A673 (cell line): ENCODE data around the gene ARHGDIB. TPM values are rescaled to one million over a fixed set of nuclear protein-coding genes. Genes with fewer than 3 reads are reported as not detected.
A peak's percentile ranks its signal among the peaks of the same experiment; 100 is the strongest.

Source experiments
- BruUV-seq: library from RNA; stranded (reverse); fragments of 400-500 nt; replicated peaks from 2 replicates; lab custom pipeline; 2021; lab: Mats Ljungman, UMichigan
- CTCF ChIA-PET: fragments of 300-600 bp; sonication (Branson Sonifier 250); formaldehyde crosslinking; loops from one replicate; lab custom pipeline; 2022; ENCODE audit warnings: antibody characterized with exemption; lab: Charles Lee
- POLR2A ChIA-PET: fragments of 300-600 bp; sonication (Branson Sonifier 250); formaldehyde crosslinking; loops from one replicate; lab custom pipeline; 2022; ENCODE audit warnings: antibody characterized with exemption; ENCODE audit not compliant: low non-redundant PET; lab: Charles Lee
- DNase-seq: peaks from one replicate; pipeline ENCODE4 v3.0.0-alpha.2; 2015; ENCODE audit warnings: low spot score
- H3K27ac ChIP-seq: fragments of 200-600 bp; sonication (generic); 2 replicates; pipeline ENCODE4 v1.5.1; 2016; ENCODE audit warnings: mixed run types, low read depth, mild to moderate bottlenecking, mixed read lengths, antibody characterized with exemption, low read length; ENCODE audit not compliant: poor library complexity, severe bottlenecking
- H3K27me3 ChIP-seq: fragments of 200-600 bp; sonication (generic); replicated peaks from 2 replicates; pipeline ENCODE4 v1.6.1; 2017; ENCODE audit warnings: mixed run types, low read depth, mild to moderate bottlenecking, mixed read lengths, antibody characterized with exemption, low read length; ENCODE audit not compliant: insufficient read depth, poor library complexity
- H3K36me3 ChIP-seq: fragments of 200-600 bp; sonication (generic); 2 replicates; pipeline ENCODE4 v1.6.1; 2016; ENCODE audit warnings: mixed run types, mild to moderate bottlenecking, mixed read lengths, antibody characterized with exemption, low read length; ENCODE audit not compliant: insufficient read depth, poor library complexity, severe bottlenecking
- H3K4me1 ChIP-seq: fragments of 200-600 bp; sonication (generic); 2 replicates; pipeline ENCODE4 v1.6.1; 2017; ENCODE audit warnings: mixed run types, mild to moderate bottlenecking, mixed read lengths, antibody characterized with exemption, low read length; ENCODE audit not compliant: insufficient read depth, poor library complexity, severe bottlenecking
- H3K4me3 ChIP-seq: fragments of 200-600 bp; sonication (generic); 2 replicates; pipeline ENCODE4 v1.5.1; 2016; ENCODE audit warnings: low read depth, mixed run types, mild to moderate bottlenecking, mixed read lengths, low read length; ENCODE audit not compliant: poor library complexity, severe bottlenecking
- H3K9me3 ChIP-seq: fragments of 200-600 bp; sonication (generic); 2 replicates; pipeline ENCODE4 v1.6.1; 2016; ENCODE audit warnings: mixed run types, low read depth, mild to moderate bottlenecking, mixed read lengths, antibody characterized with exemption, low read length; ENCODE audit not compliant: poor library complexity, severe bottlenecking
- CTCF ChIP-seq: fragments of 300-800, 200-600 bp; sonication (generic); conservative IDR thresholded peaks from 2 replicates; pipeline ENCODE4 v1.5.1; 2017; ENCODE audit warnings: low read depth, mild to moderate bottlenecking, antibody characterized with exemption, low read length, moderate library complexity, mixed read lengths
- EZH2 ChIP-seq: fragments of 200-600 bp; sonication (generic); IDR thresholded peaks from 2 replicates; pipeline ENCODE4 v1.6.1; 2017; ENCODE audit warnings: borderline replicate concordance, low read depth, mild to moderate bottlenecking, mixed read lengths, antibody characterized with exemption, low read length; ENCODE audit not compliant: poor library complexity, severe bottlenecking
- intact Hi-C: fragments of 100-400 bp; cut with micrococcal nuclease; formaldehyde crosslinking; loops from one replicate; pipeline ENCODE4 v1.10.0; 2022; ENCODE audit not compliant: unreplicated experiment
- total RNA-seq: library from RNA; stranded (reverse); gene quantifications from 2 replicates; pipeline ENCODE4 v1.2.3, GENCODE V29; 2021

Gene ARHGDIB
- total RNA-seq, 1 experiment from 2014 or later: 122 TPM

- Histone ChIP-seq H3K4me1 (peaks cover 17% of the 10 kb centered on the region), H3K4me3 (no peak overlapping the region), H3K9me3 (no peaks in the 10 kb centered on the region), H3K27me3 (no peaks in the 10 kb centered on the region), H3K36me3 (peaks cover 12% of the 10 kb centered on the region), H3K27ac (no peak overlapping the region)
- DNase-seq: no peak
- intact Hi-C loops: no loop called here
- ChIA-PET CTCF (no interaction called here), POLR2A (no interaction called here)
- no TSS peak for BruUV-seq
- TF ChIP-seq CTCF: no peak
Observed at GRCh38 chr12:14946861-14947260, 14.5 kb downstream of the ARHGDIB start.

- H3K9me3 ChIP-seq: no peaks in the 10 kb centered on the region
- TF ChIP-seq EZH2: no peak
- TF ChIP-seq CTCF: no peak
- ChIA-PET CTCF (no interaction called here), POLR2A (no interaction called here)
- H3K27ac ChIP-seq: no peak overlapping the region
- H3K27me3 ChIP-seq: no peaks in the 10 kb centered on the region
- intact Hi-C loops: no loop called here
- no peak for DNase-seq
- H3K4me1 ChIP-seq: peaks cover 17% of the 10 kb centered on the region
- BruUV-seq: no TSS peak
- no peak overlapping the region for H3K4me3 ChIP-seq
- H3K36me3 ChIP-seq: peaks cover 12% of the 10 kb centered on the region
Observed at GRCh38 chr12:14946162-14946561, 15.2 kb downstream of the ARHGDIB start.

DNA sequence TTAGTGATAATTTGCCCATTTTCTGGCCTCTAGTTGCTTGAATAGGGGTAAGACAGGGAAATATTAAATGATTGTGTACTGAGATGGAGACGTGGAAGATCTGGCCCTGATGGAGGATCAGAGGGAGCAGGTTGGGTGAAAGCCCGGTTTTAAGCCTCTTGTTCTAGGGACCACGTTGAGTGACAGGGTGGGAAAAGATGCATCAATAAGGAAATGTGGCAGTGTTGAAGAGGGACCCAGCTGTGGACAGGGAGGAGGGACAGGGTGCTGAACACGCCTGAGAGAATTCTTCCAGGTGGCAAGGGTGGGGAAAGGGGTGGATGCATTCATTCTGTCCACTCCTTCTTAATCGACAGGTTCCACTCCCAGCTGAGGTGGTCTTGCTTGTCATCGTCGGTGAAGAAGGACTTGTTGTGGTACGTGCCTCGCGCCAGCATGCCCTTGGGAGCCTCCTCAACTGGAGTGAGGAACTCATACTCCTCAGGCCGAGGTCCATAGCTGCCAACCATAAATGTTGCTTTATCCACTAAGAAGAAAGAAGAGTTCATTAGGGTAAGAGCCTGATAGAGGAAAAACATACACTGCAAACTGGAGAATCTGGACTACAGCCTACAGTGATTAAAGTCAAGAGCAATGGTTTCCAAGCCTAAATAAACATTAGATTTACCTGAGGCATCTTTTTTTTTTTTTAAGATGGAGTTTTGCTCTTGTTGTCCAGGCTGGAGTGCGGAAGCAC, 19.0 kb downstream of the ARHGDIB start:
- Histone ChIP-seq H3K36me3 (peaks cover 5% of the 10 kb centered on the region), H3K4me1 (no peaks in the 10 kb centered on the region), H3K4me3 (no peak overlapping the region), H3K27me3 (no peaks in the 10 kb centered on the region), H3K9me3 (no peaks in the 10 kb centered on the region), H3K27ac (no peak overlapping the region)
- no peak for DNase-seq
- intact Hi-C loops: no loop called here
- BruUV-seq: TSS peak; percentile 97
- CTCF ChIA-PET: no interaction called here
- TF ChIP-seq EZH2 (no peak), CTCF (no peak)
- POLR2A ChIA-PET: no interaction called here
